ENCODE measurements around the gene AKAP6.
"Not testable (repeated sequence)": the region's sequence is repeated elsewhere in the genome, so short reads cannot be mapped to it uniquely, and the experiment has no call there.

The AKAP6 gene

GRCh38 chr14:32546246-32546645 is 217.1 kb downstream of the AKAP6 start:
- DNase-seq: no peak

- DNase-seq: no peak
Measured at GRCh38 chr14:32552766-32553165, 223.7 kb downstream of the AKAP6 start.

GRCh38 chr14:32559048-32559447 is 229.9 kb downstream of the AKAP6 start:
- no peak for DNase-seq

GRCh38 chr14:32559590-32559989 is 230.5 kb downstream of the AKAP6 start:
- no peak for DNase-seq

GRCh38 chr14:32560209-32560857 is 231.2 kb downstream of the AKAP6 start:
- DNase-seq: peak; percentile 12

- no peak for DNase-seq
Measured at GRCh38 chr14:32561520-32561919, 232.4 kb downstream of the AKAP6 start.

GRCh38 chr14:32564596-32564995 is 235.5 kb downstream of the AKAP6 start:
- DNase-seq: no peak

GRCh38 chr14:32565256-32565655 is 236.2 kb downstream of the AKAP6 start:
- no peak for DNase-seq

GRCh38 chr14:32567543-32568384 is 238.7 kb downstream of the AKAP6 start:
- DNase-seq: no peak

- no peak for DNase-seq
Measured at GRCh38 chr14:32571551-32571950, 242.5 kb downstream of the AKAP6 start.

GRCh38 chr14:32571995-32572866 is 243.1 kb downstream of the AKAP6 start:
- no peak for DNase-seq

- DNase-seq: no peak
Measured at GRCh38 chr14:32572867-32573150, 243.7 kb downstream of the AKAP6 start.

- no peak for DNase-seq
Measured at GRCh38 chr14:32574269-32574668, 245.2 kb downstream of the AKAP6 start.

GRCh38 chr14:32576088-32576795 is 247.1 kb downstream of the AKAP6 start:
- peak; percentile 11 for DNase-seq

- DNase-seq: no peak
Measured at GRCh38 chr14:32576977-32577376, 247.9 kb downstream of the AKAP6 start.

- no peak for DNase-seq
Measured at GRCh38 chr14:32578181-32578580, 249.1 kb downstream of the AKAP6 start.

- not testable (repeated sequence) for DNase-seq
Measured at GRCh38 chr14:32583427-32583826, 254.3 kb downstream of the AKAP6 start.

GRCh38 chr14:32584079-32584478 is 255.0 kb downstream of the AKAP6 start:
- no peak for DNase-seq

- DNase-seq: no peak
Measured at GRCh38 chr14:32587461-32587860, 258.4 kb downstream of the AKAP6 start.

- no peak for DNase-seq
Measured at GRCh38 chr14:32588448-32589320, 259.6 kb downstream of the AKAP6 start.

- no peak for DNase-seq
Measured at GRCh38 chr14:32590157-32590556, 261.1 kb downstream of the AKAP6 start.

Data from activated naive CD4-positive, alpha-beta T cell treated with anti-CD3 and anti-CD28 coated beads, Interleukin-2, amount 50 U/mL, for 16 hours (primary cell).